Loucy (cell line): Measurements from ENCODE around the gene CEP295NL.

Experiments
- EZH2phosphoT487 ChIP-seq: fragments of 200-600 bp; IDR thresholded peaks from 2 replicates; pipeline ENCODE4 v1.6.1; 2018; ENCODE audit warnings: antibody characterized with exemption, mild to moderate bottlenecking, moderate library complexity, borderline replicate concordance
- TF ChIP-seq, protein P1 (sequence below): fragments of 200-600 bp; sonication (generic); conservative IDR thresholded peaks from 2 replicates; pipeline ENCODE4 v1.5.1; 2014; ENCODE audit warnings: mild to moderate bottlenecking, antibody characterized with exemption, low read length

DNA sequence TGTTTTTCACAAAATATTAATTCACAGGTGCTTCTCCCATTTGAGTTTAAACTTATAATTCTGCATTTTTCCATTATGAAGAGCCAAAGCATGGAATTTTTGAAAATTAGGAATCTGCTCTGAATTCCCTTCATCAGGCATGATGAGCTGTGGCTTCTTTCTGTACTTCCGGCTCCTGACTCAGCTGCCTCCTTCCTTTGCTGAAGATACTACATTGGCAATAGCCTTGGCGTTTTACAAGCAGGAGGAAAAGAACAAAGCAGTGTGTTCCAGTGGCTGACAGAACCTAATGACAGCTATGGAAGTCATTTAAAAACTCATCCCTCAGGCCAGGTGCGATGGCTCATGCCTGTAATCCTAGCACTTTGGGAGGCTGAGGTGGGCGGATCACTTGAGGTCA is 44.0 kb downstream of the CEP295NL start:
- TF ChIP-seq, protein P1, sequence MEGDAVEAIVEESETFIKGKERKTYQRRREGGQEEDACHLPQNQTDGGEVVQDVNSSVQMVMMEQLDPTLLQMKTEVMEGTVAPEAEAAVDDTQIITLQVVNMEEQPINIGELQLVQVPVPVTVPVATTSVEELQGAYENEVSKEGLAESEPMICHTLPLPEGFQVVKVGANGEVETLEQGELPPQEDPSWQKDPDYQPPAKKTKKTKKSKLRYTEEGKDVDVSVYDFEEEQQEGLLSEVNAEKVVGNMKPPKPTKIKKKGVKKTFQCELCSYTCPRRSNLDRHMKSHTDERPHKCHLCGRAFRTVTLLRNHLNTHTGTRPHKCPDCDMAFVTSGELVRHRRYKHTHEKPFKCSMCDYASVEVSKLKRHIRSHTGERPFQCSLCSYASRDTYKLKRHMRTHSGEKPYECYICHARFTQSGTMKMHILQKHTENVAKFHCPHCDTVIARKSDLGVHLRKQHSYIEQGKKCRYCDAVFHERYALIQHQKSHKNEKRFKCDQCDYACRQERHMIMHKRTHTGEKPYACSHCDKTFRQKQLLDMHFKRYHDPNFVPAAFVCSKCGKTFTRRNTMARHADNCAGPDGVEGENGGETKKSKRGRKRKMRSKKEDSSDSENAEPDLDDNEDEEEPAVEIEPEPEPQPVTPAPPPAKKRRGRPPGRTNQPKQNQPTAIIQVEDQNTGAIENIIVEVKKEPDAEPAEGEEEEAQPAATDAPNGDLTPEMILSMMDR: no peak
- TF ChIP-seq EZH2phosphoT487: no peak
